ENCODE data around the gene AP3D1. TPM values are rescaled to one million over a fixed set of nuclear protein-coding genes. Genes with fewer than 3 reads are reported as not detected.

AP3D1 gene
- total and polyA plus RNA-seq, 9 of the 15 experiments (the other 6 are each of a cell fraction or from before 2014, with no cell fraction given): 1.2 to 86.1 (median 35.9) TPM

DNA sequence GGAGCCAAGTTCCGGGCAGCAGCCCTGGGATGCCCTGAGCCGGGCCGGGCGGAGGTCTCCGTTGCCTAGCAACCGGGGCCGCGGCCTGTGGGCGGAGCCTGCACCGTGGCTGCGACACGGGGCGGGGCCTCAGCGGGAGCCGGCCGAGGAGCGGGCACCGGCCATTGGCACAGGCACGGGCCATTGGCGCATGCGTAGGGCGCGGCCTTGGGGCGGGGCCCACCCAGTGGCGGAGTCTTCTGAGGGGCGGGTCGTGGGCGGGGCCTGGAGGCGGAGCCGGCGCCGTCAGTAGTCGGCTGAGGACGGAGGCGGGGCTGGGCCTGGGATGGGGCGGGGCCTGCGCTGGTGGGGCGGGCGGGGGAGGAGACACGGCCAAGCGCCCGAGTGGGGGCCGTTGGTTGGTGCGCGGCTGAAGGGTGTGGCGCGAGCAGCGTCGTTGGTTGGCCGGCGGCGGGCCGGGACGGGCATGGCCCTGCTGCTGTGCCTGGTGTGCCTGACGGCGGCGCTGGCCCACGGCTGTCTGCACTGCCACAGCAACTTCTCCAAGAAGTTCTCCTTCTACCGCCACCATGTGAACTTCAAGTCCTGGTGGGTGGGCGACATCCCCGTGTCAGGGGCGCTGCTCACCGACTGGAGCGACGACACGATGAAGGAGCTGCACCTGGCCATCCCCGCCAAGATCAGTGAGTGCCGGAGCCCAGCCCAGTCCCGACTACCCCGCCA, 54.7 kb downstream of the AP3D1 start, which contains the start of gene IZUMO4 (continued):
- TF ChIP-seq USF1 (CRISPR knock-in tag; IDR thresholded peaks at IDR 0.05): 0 out of 2 replicates have a peak, but pooled peaks have one; percentile 20
- TF ChIP-seq KDM5B (IDR thresholded peaks at IDR 0.05; ENCODE audit: insufficient replicate concordance, low read depth, low read length): no peak
- no peak for TF ChIP-seq PHF21A (IDR thresholded peaks at IDR 0.05; ENCODE audit: borderline replicate concordance, low read depth)
- peak; percentile 86 for TF ChIP-seq RBM22 (IDR thresholded peaks at IDR 0.05; ENCODE audit: low read depth, low read length, poor library complexity, severe bottlenecking)
- TF ChIP-seq CSDE1 (IDR thresholded peaks at IDR 0.05): peak in 1 of 2 experiments; percentile 98; a peak in 2 of 4 replicates
- TF ChIP-seq ZSCAN29 (IDR thresholded peaks at IDR 0.05): no peak
- TF ChIP-seq REST (IDR thresholded peaks at IDR 0.05; ENCODE audit: borderline replicate concordance): 0 out of 2 replicates have a peak, but pooled peaks have one; percentile 7
- TF ChIP-seq REST (CRISPR knock-in tag; IDR thresholded peaks at IDR 0.05; ENCODE audit: low read depth): 0 out of 2 replicates have a peak, but pooled peaks have one; percentile 16
- TF ChIP-seq SIN3A (IDR thresholded peaks at IDR 0.05; ENCODE audit: borderline replicate concordance in 2 of 2, control insufficient read depth in 1 of 2, low read depth in 2 of 2, low read length in 2 of 2): peak in 1 of 2 experiments; percentile 74; a peak in 1 of 4 replicates
- TF ChIP-seq TFAP4 (CRISPR knock-in tag; IDR thresholded peaks at IDR 0.05; ENCODE audit: borderline replicate concordance): peak; percentile 33
- peak; percentile 95 for TF ChIP-seq ZNF165 (CRISPR knock-in tag; IDR thresholded peaks at IDR 0.05; ENCODE audit: borderline replicate concordance)
- peak in 2 of 3 experiments; percentile 39 to 45 for TF ChIP-seq YY1 (IDR thresholded peaks at IDR 0.05; ENCODE audit: borderline replicate concordance in 1 of 3, control insufficient read depth in 1 of 3, extremely low read depth in 1 of 3, insufficient read depth in 3 of 3, insufficient read length in 1 of 3, insufficient replicate concordance in 2 of 3, low read depth in 1 of 3, low read length in 2 of 3)
- TF ChIP-seq, protein P1, sequence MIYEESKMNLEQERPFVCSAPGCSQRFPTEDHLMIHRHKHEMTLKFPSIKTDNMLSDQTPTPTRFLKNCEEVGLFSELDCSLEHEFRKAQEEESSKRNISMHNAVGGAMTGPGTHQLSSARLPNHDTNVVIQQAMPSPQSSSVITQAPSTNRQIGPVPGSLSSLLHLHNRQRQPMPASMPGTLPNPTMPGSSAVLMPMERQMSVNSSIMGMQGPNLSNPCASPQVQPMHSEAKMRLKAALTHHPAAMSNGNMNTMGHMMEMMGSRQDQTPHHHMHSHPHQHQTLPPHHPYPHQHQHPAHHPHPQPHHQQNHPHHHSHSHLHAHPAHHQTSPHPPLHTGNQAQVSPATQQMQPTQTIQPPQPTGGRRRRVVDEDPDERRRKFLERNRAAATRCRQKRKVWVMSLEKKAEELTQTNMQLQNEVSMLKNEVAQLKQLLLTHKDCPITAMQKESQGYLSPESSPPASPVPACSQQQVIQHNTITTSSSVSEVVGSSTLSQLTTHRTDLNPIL (CRISPR knock-in tag; IDR thresholded peaks at IDR 0.05): no peak
